SK-N-MC (cell line): ENCODE results near the gene ZNF516.

Source experiments
- DNase-seq: peaks from one replicate; pipeline ENCODE4 v3.0.0-alpha.2; 2011; ENCODE audit warnings: low read depth, low spot score
- H3K27ac ChIP-seq: fragments of 200-600 bp; sonication (generic); 2 replicates; pipeline ENCODE4 v1.5.1; 2016; ENCODE audit warnings: mixed run types
- H3K36me3 ChIP-seq: fragments of 200-600 bp; sonication (generic); 2 replicates; pipeline ENCODE4 v1.6.1; 2017; ENCODE audit warnings: antibody characterized with exemption, low read length, mixed read lengths; ENCODE audit not compliant: insufficient read depth
- H3K4me3 ChIP-seq: fragments of 200-600 bp; sonication (generic); 2 replicates; pipeline ENCODE4 v1.5.1; 2016
- H3K9ac ChIP-seq: fragments of 200-600 bp; sonication (generic); 2 replicates; pipeline ENCODE4 v1.8.0; 2017; ENCODE audit warnings: mixed run types, mixed read lengths; ENCODE audit not compliant: insufficient read length
- H3K9me3 ChIP-seq: fragments of 200-600 bp; sonication (generic); 2 replicates; pipeline ENCODE4 v1.6.1; 2017; ENCODE audit warnings: low read depth, mild to moderate bottlenecking, antibody characterized with exemption, low read length, moderate library complexity, mixed read lengths
- EZH2 ChIP-seq: fragments of 200-600 bp; sonication (generic); IDR thresholded peaks from one replicate; pipeline ENCODE4 v1.6.1; 2017; ENCODE audit warnings: antibody characterized with exemption
- FOXP2 ChIP-seq: optimal IDR thresholded peaks from 2 replicates; pipeline ENCODE3; 2011; ENCODE audit warnings: mild to moderate bottlenecking, moderate library complexity; ENCODE audit not compliant: insufficient read depth; ENCODE audit errors: extremely low read length, control extremely low read depth
- POLR2AphosphoS5 ChIP-seq: IDR thresholded peaks from 2 replicates; pipeline ENCODE4 v1.6.1; 2012; ENCODE audit warnings: mild to moderate bottlenecking, low read depth, low read length, borderline replicate concordance

Gene ZNF516

GRCh38 chr18:76449111-76449453 lies 46.0 kb downstream of the ZNF516 start:
- Histone ChIP-seq H3K27ac (no peak overlapping the region), H3K9ac (no peak overlapping the region), H3K4me3 (no peak overlapping the region), H3K36me3 (no peaks in the 10 kb centered on the region), H3K9me3 (no peaks in the 10 kb centered on the region)
- TF ChIP-seq POLR2AphosphoS5 (no peak), EZH2 (no peak), FOXP2 (no peak)
- no peak for DNase-seq

DNA sequence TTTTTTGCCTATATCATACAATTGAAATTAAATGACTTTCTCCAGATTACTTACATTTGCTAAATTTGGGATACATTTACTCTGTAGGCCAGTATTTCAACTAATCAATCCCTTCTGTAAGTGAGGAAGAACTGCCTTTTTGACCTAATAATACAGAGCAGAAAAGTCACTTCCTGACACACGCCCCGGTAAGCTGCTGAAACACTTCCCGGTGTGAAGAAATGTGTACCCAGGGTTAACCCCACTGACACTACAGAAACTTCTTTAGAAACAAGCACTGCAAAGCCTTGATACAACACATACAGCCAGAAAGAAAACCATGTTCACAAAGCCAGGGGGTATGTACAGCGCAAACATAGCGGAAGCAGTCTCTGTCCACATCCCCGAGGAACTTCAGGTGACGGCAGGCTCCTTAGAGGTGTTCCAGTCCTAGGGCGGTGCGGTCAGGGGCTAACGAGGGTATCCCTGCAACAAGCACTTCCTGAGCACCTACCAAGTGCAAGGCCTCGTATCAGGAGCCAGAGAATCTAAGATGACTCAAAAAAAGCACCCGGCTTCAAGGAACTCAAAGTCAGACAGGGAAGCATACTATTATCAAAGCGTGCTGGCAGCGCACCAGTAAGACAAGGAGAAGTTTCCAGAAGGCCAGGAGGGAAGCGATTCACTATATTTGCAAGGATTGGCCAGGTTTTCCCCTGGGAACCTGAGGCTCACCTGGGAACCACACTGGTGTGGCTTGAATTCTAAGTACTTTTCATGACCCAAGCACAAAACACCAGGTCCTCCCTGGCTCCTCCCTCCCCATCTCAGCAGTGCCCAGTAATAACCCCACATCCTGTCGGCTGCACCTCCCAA lies 46.6 kb downstream of the ZNF516 start:
- TF ChIP-seq FOXP2 (no peak), EZH2 (no peak)
- H3K36me3 ChIP-seq = no peaks in the 10 kb centered on the region
- H3K27ac ChIP-seq = peak overlapping the region; percentile 23; the same call in 1 of the 2 replicates
- no peak for DNase-seq
- H3K9me3 ChIP-seq = no peaks in the 10 kb centered on the region
- no peak overlapping the region for H3K4me3 ChIP-seq
- no peak overlapping the region for H3K9ac ChIP-seq

DNA sequence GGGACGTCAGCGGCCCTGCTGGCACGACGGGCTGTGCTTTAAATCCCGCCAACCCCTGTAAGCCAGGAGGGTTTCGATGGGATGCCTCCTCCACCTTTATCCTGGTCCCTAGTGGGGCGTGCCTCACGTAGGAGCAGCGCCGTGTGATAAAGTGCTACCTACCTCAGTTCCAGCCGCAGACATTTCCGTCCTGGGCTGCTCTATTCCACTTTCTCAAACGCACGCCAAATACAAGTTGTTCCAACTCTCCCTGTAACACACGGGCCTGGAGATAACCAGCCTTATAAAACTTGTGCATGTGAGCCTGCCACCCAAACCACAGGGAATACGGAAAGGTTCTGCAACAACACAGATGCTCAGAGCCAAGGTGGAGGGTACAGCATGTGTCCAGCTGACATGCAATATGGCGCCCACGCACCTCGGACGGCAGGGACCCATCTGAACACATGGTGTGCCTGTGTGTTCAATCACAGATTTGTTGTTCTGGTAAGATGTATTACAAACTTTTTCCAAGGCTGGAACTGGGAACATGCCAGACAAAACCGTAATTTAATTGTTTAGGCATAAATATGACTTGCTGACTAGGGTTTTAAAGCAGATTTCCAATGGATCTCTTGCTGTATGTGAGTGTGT lies 47.7 kb downstream of the ZNF516 start:
- peak overlapping the region; percentile 23; the same call in 1 of the 2 replicates for H3K27ac ChIP-seq
- no peak overlapping the region for H3K4me3 ChIP-seq
- TF ChIP-seq FOXP2 (no peak), POLR2AphosphoS5 (no peak), EZH2 (no peak)
- H3K36me3 ChIP-seq = peaks cover 6% of the 10 kb centered on the region; the same call in 1 of the 2 replicates
- no peak overlapping the region for H3K9ac ChIP-seq
- H3K9me3 ChIP-seq = no peaks in the 10 kb centered on the region
- DNase-seq = no peak

- Histone ChIP-seq H3K27ac (no peak overlapping the region), H3K9ac (no peak overlapping the region), H3K4me3 (no peak overlapping the region), H3K36me3 (peaks cover 11% of the 10 kb centered on the region; the same call in 1 of the 2 replicates), H3K9me3 (no peaks in the 10 kb centered on the region)
- TF ChIP-seq POLR2AphosphoS5 (no peak), EZH2 (no peak), FOXP2 (no peak)
- DNase-seq = no peak
Measured at GRCh38 chr18:76446321-76447257, 48.5 kb downstream of the ZNF516 start.

- no peak overlapping the region; the same call in 1 of the 2 replicates for H3K27ac ChIP-seq
- H3K4me3 ChIP-seq = no peak overlapping the region
- no peaks in the 10 kb centered on the region for H3K9me3 ChIP-seq
- H3K9ac ChIP-seq = no peak overlapping the region
- TF ChIP-seq EZH2 (no peak), FOXP2 (no peak), POLR2AphosphoS5 (no peak)
- peaks cover 16% of the 10 kb centered on the region; the same call in 1 of the 2 replicates for H3K36me3 ChIP-seq
- no peak for DNase-seq
Measured at GRCh38 chr18:76445741-76446232, 49.3 kb downstream of the ZNF516 start.

DNA sequence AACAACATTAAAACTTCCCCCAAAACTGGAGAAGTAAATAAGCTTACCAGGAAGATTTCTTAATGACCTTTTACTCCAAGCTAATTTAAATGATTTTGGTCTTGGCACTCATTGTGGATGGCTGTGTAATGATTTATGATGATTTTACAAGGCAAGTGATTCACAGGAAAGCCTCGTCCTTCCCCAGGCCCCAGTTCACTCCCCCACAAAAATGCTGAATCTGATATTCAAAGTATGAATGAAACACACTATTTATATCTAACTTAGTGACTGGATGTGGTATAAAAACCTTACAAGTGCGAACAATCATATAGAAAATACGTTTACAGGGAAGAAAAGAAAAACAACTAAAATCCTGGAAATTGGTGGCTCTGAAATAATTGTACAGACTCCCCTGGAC lies 49.8 kb downstream of the ZNF516 start:
- TF ChIP-seq EZH2 (no peak), POLR2AphosphoS5 (no peak), FOXP2 (no peak)
- no peak overlapping the region for H3K4me3 ChIP-seq
- no peaks in the 10 kb centered on the region for H3K9me3 ChIP-seq
- H3K36me3 ChIP-seq = peaks cover 20% of the 10 kb centered on the region; the same call in 1 of the 2 replicates
- DNase-seq = no peak
- H3K27ac ChIP-seq = peak overlapping the region; percentile 31; the same call in 1 of the 2 replicates
- no peak overlapping the region for H3K9ac ChIP-seq

- Histone ChIP-seq H3K4me3 (no peak overlapping the region), H3K9ac (no peak overlapping the region), H3K9me3 (no peaks in the 10 kb centered on the region), H3K27ac (no peak overlapping the region), H3K36me3 (peaks cover 20% of the 10 kb centered on the region; the same call in 1 of the 2 replicates)
- DNase-seq = no peak
- TF ChIP-seq POLR2AphosphoS5 = no peak
- TF ChIP-seq FOXP2 = no peak
- no peak for TF ChIP-seq EZH2
Measured at GRCh38 chr18:76444446-76445105, 50.5 kb downstream of the ZNF516 start.
